Trophoblast cell (in vitro differentiated cells and primary cell): ENCODE data around the gene GOLIM4.
"Not testable (repeated sequence)": the region's sequence is repeated elsewhere in the genome, so short reads cannot be mapped to it uniquely, and the experiment has no call there.

Source experiments
- DNase-seq, 2 donors: peaks; one replicate each; pipeline ENCODE4 v3.0.0-alpha.2; 2016
- H2AFZ ChIP-seq: 2 replicates; pipeline ENCODE4 v1.6.1; 2013; ENCODE audit warnings: low read length, moderate library complexity, mild to moderate bottlenecking; ENCODE audit not compliant: insufficient read depth, poor library complexity
- H2AK5ac ChIP-seq: 2 replicates; pipeline ENCODE4 v1.6.1; 2013; ENCODE audit warnings: mild to moderate bottlenecking, low read length
- H2BK120ac ChIP-seq: 2 replicates; pipeline ENCODE4 v1.6.1; 2013; ENCODE audit warnings: low read length, mild to moderate bottlenecking, moderate library complexity; ENCODE audit not compliant: insufficient read depth, poor library complexity
- H2BK12ac ChIP-seq: 2 replicates; pipeline ENCODE4 v1.6.1; 2013; ENCODE audit warnings: mild to moderate bottlenecking, low read length, moderate library complexity
- H2BK5ac ChIP-seq: 2 replicates; pipeline ENCODE4 v1.6.1; 2013; ENCODE audit warnings: low read length, low read depth, moderate library complexity, mild to moderate bottlenecking; ENCODE audit not compliant: poor library complexity
- H3K14ac ChIP-seq: 2 replicates; pipeline ENCODE4 v1.6.1; 2013; ENCODE audit warnings: mild to moderate bottlenecking, low read length
- H3K18ac ChIP-seq: 2 replicates; pipeline ENCODE4 v1.6.1; 2013; ENCODE audit warnings: mild to moderate bottlenecking, low read length
- H3K23ac ChIP-seq: 2 replicates; pipeline ENCODE4 v1.6.1; 2013; ENCODE audit warnings: low read length
- H3K27ac ChIP-seq: 2 replicates; pipeline ENCODE4 v1.5.1; 2013; ENCODE audit warnings: low read depth, mild to moderate bottlenecking, inconsistent platforms, low read length, moderate library complexity
- H3K27me3 ChIP-seq: 2 replicates; pipeline ENCODE4 v1.6.1; 2013; ENCODE audit warnings: inconsistent platforms, mild to moderate bottlenecking, low read length, moderate library complexity; ENCODE audit not compliant: insufficient read depth
- H3K36me3 ChIP-seq, 2 experiments: 1 replicate in 1 of 2; 2 replicates in 1 of 2; pipeline ENCODE4 v1.6.1; 2013; ENCODE audit warnings: low read length in 2 of 2, mild to moderate bottlenecking in 2 of 2, moderate library complexity in 1 of 2; ENCODE audit not compliant: insufficient read depth in 2 of 2, control insufficient read depth in 1 of 2
- H3K4ac ChIP-seq: 2 replicates; pipeline ENCODE4 v1.6.1; 2013; ENCODE audit warnings: low read depth, mild to moderate bottlenecking, low read length, moderate library complexity
- H3K4me1 ChIP-seq, 2 experiments: 1 replicate in 1 of 2; 2 replicates in 1 of 2; pipeline ENCODE4 v1.6.1; 2013; ENCODE audit warnings: low read length in 2 of 2, mild to moderate bottlenecking in 2 of 2, moderate library complexity in 1 of 2; ENCODE audit not compliant: insufficient read depth in 2 of 2, control insufficient read depth in 1 of 2
- H3K4me2 ChIP-seq: 2 replicates; pipeline ENCODE4 v1.6.1; 2013; ENCODE audit warnings: inconsistent platforms, mild to moderate bottlenecking, low read length, moderate library complexity
- H3K4me3 ChIP-seq: 2 replicates; pipeline ENCODE4 v1.5.1; 2013; ENCODE audit warnings: mild to moderate bottlenecking, low read depth, low read length, inconsistent platforms
- H3K79me1 ChIP-seq: one replicate; pipeline ENCODE4 v1.6.1; 2013; ENCODE audit warnings: low read length
- H3K79me2 ChIP-seq: 2 replicates; pipeline ENCODE4 v1.6.1; 2013; ENCODE audit warnings: low read length, mild to moderate bottlenecking; ENCODE audit not compliant: control insufficient read depth, insufficient read depth, poor library complexity
- H3K9ac ChIP-seq: 2 replicates; pipeline ENCODE4 v1.6.1; 2013; ENCODE audit warnings: mild to moderate bottlenecking, low read length
- H3K9me3 ChIP-seq: 2 replicates; pipeline ENCODE4 v1.6.1; 2013; ENCODE audit warnings: low read depth, mild to moderate bottlenecking, control low read depth, inconsistent platforms, low read length; ENCODE audit not compliant: insufficient read depth
- H4K12ac ChIP-seq: 2 replicates; pipeline ENCODE4 v1.6.1; 2013; ENCODE audit warnings: low read depth, mild to moderate bottlenecking, low read length, moderate library complexity
- H4K8ac ChIP-seq: 2 replicates; pipeline ENCODE4 v1.6.1; 2013; ENCODE audit warnings: low read depth, mild to moderate bottlenecking, low read length, moderate library complexity
- H4K91ac ChIP-seq: one replicate; pipeline ENCODE4 v1.6.1; 2013; ENCODE audit warnings: low read depth, mild to moderate bottlenecking, low read length, moderate library complexity
- WGBS: extraction: QIAGEN DNeasy Blood & Tissue Kit; methylation state at CpG from one replicate; pipeline ENCODE4 v1.1.7; 2013; ENCODE audit warnings: missing lambda C conversion rate; ENCODE audit not compliant: insufficient read length, insufficient coverage; ENCODE audit errors: extremely low coverage; 5-methylcytosine and 5-hydroxymethylcytosine counted together

Gene GOLIM4

DNA sequence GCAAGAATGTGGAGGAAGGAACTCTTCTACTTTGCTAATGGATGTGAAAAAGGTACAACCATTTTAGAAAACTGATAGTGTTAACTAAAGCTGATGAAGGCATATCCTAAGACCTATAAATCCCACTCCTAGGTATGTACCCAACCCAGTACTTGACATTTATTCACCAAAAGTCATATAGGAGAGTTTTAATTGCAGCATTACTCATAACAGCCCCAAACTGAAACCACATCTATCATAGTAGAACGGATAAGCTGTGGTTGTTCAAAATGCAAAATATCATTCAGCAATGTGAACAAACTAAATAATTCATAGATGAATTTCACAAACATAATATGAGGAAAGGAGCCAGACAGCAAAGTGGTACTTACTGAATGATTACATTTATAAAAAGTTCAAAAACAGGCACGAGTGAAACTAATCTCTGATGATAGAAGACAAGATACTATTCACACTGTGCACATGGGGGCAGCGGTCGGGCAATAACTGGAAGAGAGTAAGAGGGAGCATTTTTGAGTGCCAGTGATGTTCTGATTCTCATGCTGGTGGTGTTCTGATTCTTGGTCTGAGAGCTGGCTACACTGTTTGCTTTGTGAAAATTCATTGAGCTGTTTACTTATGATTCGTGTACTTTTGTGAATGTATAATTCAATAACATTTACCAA lies 34.3 kb downstream of the GOLIM4 start:
- no peaks in the 10 kb centered on the region for H3K79me1 ChIP-seq
- H2BK5ac ChIP-seq, result no peak overlapping the region
- H4K12ac ChIP-seq, result no peak overlapping the region
- no peak overlapping the region for H2BK120ac ChIP-seq
- no peaks in the 10 kb centered on the region for H3K36me3 ChIP-seq
- no peaks in the 10 kb centered on the region for H3K4me1 ChIP-seq
- H3K18ac ChIP-seq, result no peak overlapping the region
- H3K79me2 ChIP-seq, result no peaks in the 10 kb centered on the region
- H3K27me3 ChIP-seq, result no peaks in the 10 kb centered on the region
- WGBS, result no CpG with 5 or more reads among the region's 5 CpGs
- H2AFZ ChIP-seq, result no peak overlapping the region
- H3K9me3 ChIP-seq, result no peaks in the 10 kb centered on the region
- H4K8ac ChIP-seq, result no peak overlapping the region
- H2BK12ac ChIP-seq, result no peak overlapping the region
- no peak overlapping the region for H3K4me3 ChIP-seq
- H3K14ac ChIP-seq, result no peak overlapping the region
- no peak overlapping the region for H3K23ac ChIP-seq
- no peak overlapping the region for H3K4ac ChIP-seq
- H3K9ac ChIP-seq, result no peak overlapping the region
- H4K91ac ChIP-seq, result no peak overlapping the region
- no peak for DNase-seq
- H2AK5ac ChIP-seq, result no peak overlapping the region
- H3K27ac ChIP-seq, result no peak overlapping the region
- no peak overlapping the region for H3K4me2 ChIP-seq

GRCh38 chr3:168060317-168060716 lies 35.4 kb downstream of the GOLIM4 start:
- Histone ChIP-seq H4K8ac (no peak overlapping the region), H3K4ac (no peak overlapping the region), H3K18ac (no peak overlapping the region), H2AK5ac (no peak overlapping the region), H3K14ac (no peak overlapping the region), H3K9me3 (peaks cover 6% of the 10 kb centered on the region), H3K79me2 (no peaks in the 10 kb centered on the region), H2BK5ac (no peak overlapping the region), H4K91ac (no peak overlapping the region), H2BK120ac (no peak overlapping the region), H3K9ac (no peak overlapping the region), H3K4me1 (no peaks in the 10 kb centered on the region), H2BK12ac (no peak overlapping the region), H3K79me1 (no peaks in the 10 kb centered on the region), H3K4me2 (no peak overlapping the region), H3K36me3 (peaks cover 0 to 2% of the 10 kb centered on the region in 2 experiments), H3K23ac (no peak overlapping the region), H3K27ac (no peak overlapping the region), H3K27me3 (no peaks in the 10 kb centered on the region), H2AFZ (no peak overlapping the region), H3K4me3 (no peak overlapping the region), H4K12ac (no peak overlapping the region)
- WGBS, result no CpG with 5 or more reads among the region's 3 CpGs
- no peak for DNase-seq

DNA sequence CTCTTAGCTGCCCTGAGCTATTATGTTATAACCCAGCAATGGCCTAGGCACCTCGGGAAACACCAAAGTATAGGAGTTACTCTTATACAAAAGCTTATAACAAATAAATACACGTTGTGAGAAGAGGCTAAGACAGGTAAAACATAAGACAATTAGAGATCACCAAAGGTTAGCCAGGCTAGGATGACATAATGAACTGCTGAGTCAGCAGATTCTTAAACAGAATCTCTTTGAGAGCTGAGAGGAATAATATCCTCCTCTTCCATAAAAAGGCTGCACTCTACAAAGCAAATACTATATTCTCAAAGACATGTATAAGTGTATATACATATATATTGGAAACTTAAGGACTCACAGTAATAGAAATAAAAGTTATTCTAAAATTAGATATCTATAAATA lies 37.2 kb downstream of the GOLIM4 start:
- WGBS, result no CpG with 5 or more reads among the region's 2 CpGs
- no peak for DNase-seq

GRCh38 chr3:168056398-168057230 lies 39.1 kb downstream of the GOLIM4 start:
- no CpG with 5 or more reads among the region's 7 CpGs for WGBS
- H2BK12ac ChIP-seq, H3K4ac ChIP-seq: not testable (repeated sequence)

More for the DNA sequence above, 37.2 kb downstream of the GOLIM4 start:
- no peak overlapping the region for H4K8ac ChIP-seq
- no peak overlapping the region for H2BK12ac ChIP-seq
- H2BK120ac ChIP-seq, result no peak overlapping the region
- H3K4me3 ChIP-seq, result no peak overlapping the region
- peaks cover 6% of the 10 kb centered on the region for H3K9me3 ChIP-seq
- no peak overlapping the region for H2BK5ac ChIP-seq
- H3K4me2 ChIP-seq, result no peak overlapping the region
- no peak overlapping the region for H4K12ac ChIP-seq
- no peak overlapping the region for H3K4ac ChIP-seq
- no peak overlapping the region for H3K23ac ChIP-seq
- H3K79me2 ChIP-seq, result no peaks in the 10 kb centered on the region
- peaks cover 0 to 2% of the 10 kb centered on the region in 2 experiments for H3K36me3 ChIP-seq
- no peak overlapping the region for H2AK5ac ChIP-seq
- no peak overlapping the region for H3K14ac ChIP-seq
- H2AFZ ChIP-seq, result no peak overlapping the region
- H3K27ac ChIP-seq, result no peak overlapping the region
- H3K9ac ChIP-seq, result no peak overlapping the region
- no peaks in the 10 kb centered on the region for H3K27me3 ChIP-seq
- no peaks in the 10 kb centered on the region for H3K79me1 ChIP-seq
- no peak overlapping the region for H3K18ac ChIP-seq
- no peaks in the 10 kb centered on the region for H3K4me1 ChIP-seq
- no peak overlapping the region for H4K91ac ChIP-seq

More at GRCh38 chr3:168056398-168057230, 39.1 kb downstream of the GOLIM4 start:
- H3K9me3 ChIP-seq, H3K4me1 ChIP-seq, H2AFZ ChIP-seq, H4K91ac ChIP-seq, H2BK120ac ChIP-seq, H3K36me3 ChIP-seq, H3K14ac ChIP-seq, H4K12ac ChIP-seq, H2BK5ac ChIP-seq, H3K79me2 ChIP-seq, DNase-seq, H3K4me3 ChIP-seq, H3K9ac ChIP-seq, H4K8ac ChIP-seq, H3K27ac ChIP-seq, H3K23ac ChIP-seq, H2AK5ac ChIP-seq, H3K79me1 ChIP-seq, H3K4me2 ChIP-seq, H3K27me3 ChIP-seq, H3K18ac ChIP-seq: not testable (repeated sequence)
